LHCN-M2 (cell line): Measurements from ENCODE around the gene KRT77. TPM values are rescaled to one million over a fixed set of nuclear protein-coding genes. Genes with fewer than 3 reads are reported as not detected.
"Not testable (repeated sequence)": the region's sequence is repeated elsewhere in the genome, so short reads cannot be mapped to it uniquely, and the experiment has no call there.

Experiments used
- DNase-seq: peaks from one replicate; pipeline ENCODE4 v3.0.0-alpha.2; 2012; ENCODE audit warnings: low read depth
- total RNA-seq: library from RNA; depleted of rRNA; stranded (reverse); fragments of >200 nt; gene quantifications from 2 replicates; pipeline ENCODE4 v1.2.3, GENCODE V29; 2014

KRT77 gene
- total RNA-seq, 1 experiment from 2014 or later = not detected

- no peak for DNase-seq
Observed at GRCh38 chr12:52677126-52677525, 26.2 kb downstream of the KRT77 start.

- DNase-seq = no peak
Observed at GRCh38 chr12:52676163-52676562, 27.2 kb downstream of the KRT77 start.

- no peak for DNase-seq
Observed at GRCh38 chr12:52675301-52675701, 28.0 kb downstream of the KRT77 start.

GRCh38 chr12:52674433-52674775, 28.9 kb downstream of the KRT77 start:
- no peak for DNase-seq

GRCh38 chr12:52673713-52674432, 29.5 kb downstream of the KRT77 start:
- DNase-seq = no peak

- no peak for DNase-seq
Observed at GRCh38 chr12:52673217-52673616, 30.1 kb downstream of the KRT77 start.

GRCh38 chr12:52672321-52672933, 30.9 kb downstream of the KRT77 start:
- peak; percentile 4 for DNase-seq

- DNase-seq = no peak
Observed at GRCh38 chr12:52670961-52671360, 32.4 kb downstream of the KRT77 start.

- DNase-seq = no peak
Observed at GRCh38 chr12:52670506-52670905, 32.8 kb downstream of the KRT77 start.

GRCh38 chr12:52669941-52670340, 33.4 kb downstream of the KRT77 start:
- not testable (repeated sequence) for DNase-seq

GRCh38 chr12:52669426-52669825, 33.9 kb downstream of the KRT77 start:
- no peak for DNase-seq

GRCh38 chr12:52667931-52668330, 35.4 kb downstream of the KRT77 start:
- no peak for DNase-seq

GRCh38 chr12:52667509-52667908, 35.8 kb downstream of the KRT77 start:
- DNase-seq = no peak

- no peak for DNase-seq
Observed at GRCh38 chr12:52666471-52666870, 36.9 kb downstream of the KRT77 start.

GRCh38 chr12:52663420-52663819, 39.9 kb downstream of the KRT77 start:
- no peak for DNase-seq

- no peak for DNase-seq
Observed at GRCh38 chr12:52662918-52663229, 40.5 kb downstream of the KRT77 start.

- no peak for DNase-seq
Observed at GRCh38 chr12:52662093-52662917, 41.0 kb downstream of the KRT77 start.

GRCh38 chr12:52661668-52662067, 41.7 kb downstream of the KRT77 start:
- no peak for DNase-seq

- DNase-seq = no peak
Observed at GRCh38 chr12:52660934-52661499, 42.3 kb downstream of the KRT77 start.

GRCh38 chr12:52659951-52660350, 43.4 kb downstream of the KRT77 start:
- DNase-seq = no peak

- DNase-seq = no peak
Observed at GRCh38 chr12:52659395-52659794, 43.9 kb downstream of the KRT77 start.

GRCh38 chr12:52658196-52658595, 45.1 kb downstream of the KRT77 start:
- no peak for DNase-seq
